GM19193 (cell line): Measurements from ENCODE around the gene ACAA1.

Source experiments
- POLR2A ChIP-seq: IDR thresholded peaks from 4 replicates; pipeline ENCODE4 v1.6.1; 2011; ENCODE audit not compliant: insufficient read depth, insufficient read length; ENCODE audit errors: extremely low read depth

ACAA1 gene

GRCh38 chr3:38127611-38128302, 9.2 kb downstream of the ACAA1 start:
- TF ChIP-seq POLR2A, result no peak

DNA sequence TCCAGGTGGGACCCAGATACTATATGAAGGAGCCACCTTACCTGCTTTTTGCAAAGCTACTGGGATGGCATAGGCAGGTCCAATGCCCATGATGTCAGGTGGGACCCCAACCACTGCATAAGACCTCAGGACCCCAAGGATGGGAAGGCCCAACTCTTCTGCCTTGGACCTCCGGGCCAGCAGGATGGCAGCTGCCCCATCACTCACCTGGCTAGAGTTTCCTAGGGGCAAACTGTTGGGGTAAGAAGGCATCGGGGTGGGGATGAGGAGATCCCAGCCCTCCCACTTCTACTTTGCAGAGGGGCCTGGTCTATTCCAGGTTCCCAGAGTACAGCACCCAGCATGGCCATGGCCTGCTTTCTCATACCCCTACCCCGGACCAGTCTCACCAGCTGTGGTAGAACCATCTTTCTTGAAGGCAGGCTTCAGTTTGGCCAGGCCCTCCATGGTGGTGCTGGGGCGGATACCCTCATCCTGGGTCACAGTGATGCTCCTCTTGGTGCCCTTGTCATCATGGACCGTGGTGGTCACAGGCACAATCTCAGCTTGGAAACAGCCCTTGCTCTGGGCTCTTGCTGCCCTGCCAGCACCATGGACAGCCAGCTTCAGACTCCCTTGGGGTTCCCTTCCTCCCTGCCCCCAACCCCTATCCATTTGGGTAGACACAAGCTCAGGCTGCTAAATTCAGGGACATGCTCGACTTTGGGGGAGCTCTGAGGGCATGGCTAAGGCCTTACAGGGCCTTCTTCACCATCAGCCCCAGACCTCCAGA, 10.6 kb downstream of the ACAA1 start:
- no peak for TF ChIP-seq POLR2A

DNA sequence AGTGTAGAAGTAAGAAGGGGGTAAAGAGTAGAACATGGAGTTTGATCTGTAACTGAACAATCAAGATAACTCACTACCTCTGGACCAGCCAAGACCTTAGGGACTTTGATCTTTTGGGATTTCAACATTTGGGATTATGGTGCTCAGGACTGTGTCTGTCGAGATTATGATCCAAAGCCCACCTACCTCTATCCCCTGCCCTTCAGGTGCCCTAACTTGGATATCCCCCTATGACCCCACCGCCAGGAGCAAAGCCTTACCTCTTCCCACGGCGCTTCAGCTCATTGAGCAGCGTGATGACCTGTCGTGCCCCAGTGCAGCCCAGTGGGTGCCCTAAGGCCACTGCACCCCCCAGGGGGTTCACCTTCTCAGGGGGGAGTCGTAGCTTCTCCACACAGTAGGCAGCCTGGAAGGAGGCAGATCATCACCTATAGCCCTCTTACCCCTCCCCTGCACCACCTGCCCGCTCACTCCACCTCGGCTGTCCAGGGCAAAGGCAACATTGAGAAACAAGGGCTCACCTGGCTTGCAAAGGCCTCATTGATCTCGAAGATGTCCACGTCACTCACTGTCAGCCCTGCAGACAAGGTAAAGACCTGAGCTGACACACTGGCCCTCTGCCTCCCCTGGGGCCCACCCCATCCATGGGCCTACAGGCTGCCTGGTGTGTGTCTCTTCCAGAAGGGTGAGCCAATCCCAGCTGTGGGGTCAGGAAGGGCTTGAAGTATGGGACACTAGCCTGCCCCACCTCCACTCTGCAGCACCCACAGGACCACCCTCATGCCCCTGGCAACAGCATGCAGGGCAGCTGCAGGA, 11.4 kb downstream of the ACAA1 start:
- TF ChIP-seq POLR2A, result no peak

GRCh38 chr3:38124324-38125122, 12.4 kb downstream of the ACAA1 start:
- no peak for TF ChIP-seq POLR2A

- no peak for TF ChIP-seq POLR2A
Measured at GRCh38 chr3:38122712-38123290, 14.1 kb downstream of the ACAA1 start.

DNA sequence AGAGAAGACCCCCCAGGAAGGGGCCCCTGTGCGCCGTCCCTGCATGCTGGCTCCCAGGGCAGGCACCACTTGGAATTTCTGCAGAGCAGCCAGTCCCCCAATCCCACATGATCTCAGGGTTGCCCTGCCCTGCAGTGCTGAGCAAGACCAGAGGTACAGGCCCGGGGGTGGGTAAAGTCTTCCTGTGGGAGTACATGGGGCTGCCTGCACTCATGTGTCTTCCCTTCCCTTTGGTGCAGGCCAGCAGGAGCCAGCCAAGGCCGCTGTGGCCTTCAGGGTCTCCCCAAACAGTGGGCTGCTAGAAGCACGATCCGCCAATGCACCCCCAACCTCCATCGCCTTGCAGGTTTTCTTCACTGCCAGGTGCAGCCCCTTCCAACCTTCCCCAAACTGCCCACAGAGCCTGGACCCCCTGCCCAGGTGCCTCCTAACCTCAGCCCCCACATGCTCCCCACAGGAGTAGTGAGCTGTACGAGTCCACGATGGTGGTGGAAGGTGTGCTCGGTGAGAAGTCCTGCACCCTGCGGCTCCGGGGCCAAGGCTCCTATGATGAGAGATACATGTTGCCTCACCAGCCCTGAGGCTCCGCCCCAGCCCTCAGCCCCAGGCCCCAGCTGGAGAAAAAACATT, 15.0 kb downstream of the ACAA1 start:
- TF ChIP-seq POLR2A, result no peak

DNA sequence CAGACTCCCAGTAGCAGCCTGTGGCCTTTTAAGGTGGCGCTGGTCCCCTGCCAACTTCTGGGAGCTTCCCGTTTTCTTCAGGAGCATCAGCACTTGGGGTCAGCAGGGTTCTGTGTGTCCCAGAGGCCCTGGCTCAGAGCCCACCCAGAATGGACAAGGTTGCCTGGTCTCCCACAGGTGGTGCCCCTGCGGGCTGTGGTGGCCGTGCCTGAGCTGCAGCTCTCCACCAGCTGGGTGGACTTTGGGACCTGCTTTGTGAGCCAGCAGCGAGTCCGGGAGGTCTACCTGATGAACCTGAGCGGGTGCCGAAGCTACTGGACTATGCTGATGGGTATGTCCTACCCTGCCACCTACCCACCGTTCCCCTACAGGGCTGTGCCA, 15.5 kb downstream of the ACAA1 start:
- no peak for TF ChIP-seq POLR2A

GRCh38 chr3:38120693-38121450, 16.1 kb downstream of the ACAA1 start:
- peak; percentile 5 for TF ChIP-seq POLR2A

GRCh38 chr3:38119821-38120692, 16.9 kb downstream of the ACAA1 start:
- TF ChIP-seq POLR2A, result no peak

GRCh38 chr3:38119248-38119544, 17.7 kb downstream of the ACAA1 start:
- no peak for TF ChIP-seq POLR2A

GRCh38 chr3:38118421-38119247, 18.3 kb downstream of the ACAA1 start:
- TF ChIP-seq POLR2A, result no peak
